ENCODE measurements around the gene GLTP. TPM values are rescaled to one million over a fixed set of nuclear protein-coding genes. Genes with fewer than 3 reads are reported as not detected.

The GLTP gene
- total RNA-seq, 2 donors from 2014 or later, result 15.2 to 20.9 TPM

DNA sequence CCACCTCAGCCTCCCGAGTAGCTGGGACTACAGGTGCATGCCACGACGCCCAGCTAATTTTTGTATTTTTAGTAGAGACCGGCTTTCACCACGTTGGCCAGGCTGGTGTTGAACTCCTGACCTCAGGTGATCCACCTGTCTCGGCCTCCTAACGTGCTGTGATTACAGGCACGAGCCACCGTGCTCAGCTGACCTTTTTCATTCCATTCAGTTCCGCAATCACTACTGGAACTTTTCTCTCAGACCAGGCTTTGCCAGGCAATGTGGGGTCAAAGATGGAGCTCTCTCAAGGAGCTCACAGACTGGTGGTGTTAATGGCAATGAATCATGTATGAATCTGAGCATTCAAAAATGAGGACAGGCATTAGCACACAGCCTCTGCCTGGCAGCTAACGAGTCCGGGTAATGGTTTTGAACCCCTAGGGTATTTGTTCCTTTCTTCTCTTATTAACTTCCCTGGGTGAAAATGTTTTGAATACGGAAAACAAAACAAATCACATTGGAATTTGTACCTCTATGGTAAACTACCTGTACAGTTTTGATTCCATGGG lies 10.4 kb upstream of the GLTP start:
- Mint-ChIP-seq H3K4me1 (peaks cover 12% of the 10 kb centered on the region), H3K4me3 (no peak overlapping the region), H3K27me3 (ENCODE audit: insufficient read depth) (peaks cover 6% of the 10 kb centered on the region), H3K36me3 (ENCODE audit: low read depth) (no peaks in the 10 kb centered on the region), H3K27ac (no peak overlapping the region), H3K9me3 (no peaks in the 10 kb centered on the region)
- Histone ChIP-seq H3K4me3 (ENCODE audit: low read length) (no peak overlapping the region), H3K27me3 (ENCODE audit: control insufficient read depth, insufficient read depth, low read length, poor library complexity, severe bottlenecking) (no peaks in the 10 kb centered on the region), H3K4me1 (ENCODE audit: control insufficient read depth, insufficient read depth, low read length) (no peaks in the 10 kb centered on the region), H3K27ac (ENCODE audit: low read depth, low read length) (no peak overlapping the region), H3K9me3 (ENCODE audit: control insufficient read depth, low read length) (no peaks in the 10 kb centered on the region), H3K36me3 (ENCODE audit: control insufficient read depth, insufficient read depth, low read length) (no peaks in the 10 kb centered on the region), H3K9ac (ENCODE audit: extremely low read depth, low read length, poor library complexity, severe bottlenecking) (no peak overlapping the region)
- DNase-seq, result no peak
- no peak for TF ChIP-seq CTCF (conservative IDR thresholded peaks at IDR 0.05)
- 88 to 90% methylated on average over 13 of the region's 13 CpGs for WGBS, 2 experiments (ENCODE audit: insufficient coverage in 1 of 2, insufficient read length in 1 of 2)

DNA sequence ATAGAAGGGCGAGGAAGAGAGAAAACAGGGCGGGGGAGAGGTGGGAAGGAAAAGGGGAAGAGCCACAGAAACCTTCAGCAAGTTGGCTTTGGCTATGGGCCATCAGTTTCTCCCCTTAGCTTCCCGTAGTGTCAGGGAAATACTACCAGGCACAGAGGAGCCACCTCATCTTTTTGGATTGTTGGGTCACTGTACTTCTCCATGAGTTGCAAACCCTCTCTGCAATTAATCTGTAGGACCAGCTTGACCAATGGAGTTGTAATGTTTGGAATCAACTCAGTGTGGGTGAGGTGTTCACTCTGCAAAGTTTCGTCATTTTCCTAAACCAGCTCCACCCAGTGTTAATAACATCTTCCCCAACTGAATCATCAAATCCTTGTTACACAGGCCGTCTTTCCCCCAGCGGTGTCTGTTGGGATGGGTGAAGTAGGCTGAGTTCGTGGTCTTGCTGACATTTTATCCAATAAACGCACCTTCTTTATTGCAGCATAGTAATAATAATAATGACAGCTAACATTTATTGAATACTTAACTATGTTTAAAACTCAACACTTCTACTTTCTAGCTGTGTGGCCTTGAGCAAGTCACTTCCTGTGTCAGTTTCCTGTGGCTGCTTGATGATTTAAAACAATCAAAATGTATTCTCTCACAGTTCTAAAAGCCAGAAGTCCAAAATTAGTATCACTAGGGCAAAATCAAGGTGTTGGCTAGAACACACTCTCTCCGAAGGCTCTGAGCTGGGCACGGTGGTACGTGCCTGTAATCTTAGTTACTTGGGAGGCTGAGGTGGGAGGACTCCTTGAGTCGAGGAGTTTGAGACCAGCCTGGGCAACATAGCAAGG lies 8.1 kb upstream of the GLTP start:
- Histone ChIP-seq H3K9ac (ENCODE audit: extremely low read depth, low read length, poor library complexity, severe bottlenecking) (no peak overlapping the region), H3K27me3 (ENCODE audit: control insufficient read depth, insufficient read depth, low read length, poor library complexity, severe bottlenecking) (no peaks in the 10 kb centered on the region), H3K4me3 (ENCODE audit: low read length) (no peak overlapping the region), H3K27ac (ENCODE audit: low read depth, low read length) (no peak overlapping the region), H3K36me3 (ENCODE audit: control insufficient read depth, insufficient read depth, low read length) (no peaks in the 10 kb centered on the region), H3K9me3 (ENCODE audit: control insufficient read depth, low read length) (no peaks in the 10 kb centered on the region), H3K4me1 (ENCODE audit: control insufficient read depth, insufficient read depth, low read length) (no peaks in the 10 kb centered on the region)
- no peaks in the 10 kb centered on the region for H3K9me3 Mint-ChIP-seq
- DNase-seq, result no peak
- peaks cover 4% of the 10 kb centered on the region for H3K27me3 Mint-ChIP-seq (ENCODE audit: insufficient read depth)
- no peaks in the 10 kb centered on the region for H3K36me3 Mint-ChIP-seq (ENCODE audit: low read depth)
- no peak overlapping the region for H3K27ac Mint-ChIP-seq
- no peak overlapping the region for H3K4me3 Mint-ChIP-seq
- no peak for TF ChIP-seq CTCF (conservative IDR thresholded peaks at IDR 0.05)
- WGBS, 2 experiments (ENCODE audit: insufficient coverage in 1 of 2, insufficient read length in 1 of 2), result 88 to 91% methylated on average over 2 to 8 of the region's 12 CpGs
- H3K4me1 Mint-ChIP-seq, result peaks cover 2% of the 10 kb centered on the region

DNA sequence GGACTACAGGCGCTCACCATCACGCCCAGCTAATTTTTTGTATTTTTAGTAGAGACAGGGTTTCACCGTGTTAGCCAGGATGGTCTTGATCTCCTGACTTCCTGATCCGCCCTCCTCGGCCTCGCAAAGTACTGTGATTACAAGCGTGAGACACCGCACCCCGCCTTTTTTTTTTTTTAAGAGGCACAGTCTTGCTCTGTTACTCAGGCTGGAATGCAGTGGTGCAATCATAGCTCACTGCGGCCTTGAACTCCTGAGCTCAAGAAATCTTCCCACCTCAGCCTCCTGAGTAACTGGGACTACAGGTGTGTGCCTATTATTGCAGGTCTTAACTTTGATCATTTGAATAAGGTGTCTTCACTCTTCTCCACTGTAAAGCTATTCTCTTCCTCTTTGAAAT lies 5.3 kb upstream of the GLTP start:
- WGBS, 2 experiments (ENCODE audit: insufficient coverage in 1 of 2, insufficient read length in 1 of 2), result 92 to 94% methylated on average over 10 of the region's 10 CpGs
- no peaks in the 10 kb centered on the region for H3K4me1 ChIP-seq (ENCODE audit: control insufficient read depth, insufficient read depth, low read length)
- H3K27ac Mint-ChIP-seq, result no peak overlapping the region
- TF ChIP-seq CTCF (conservative IDR thresholded peaks at IDR 0.05), result no peak
- no peak overlapping the region for H3K27ac ChIP-seq (ENCODE audit: low read depth, low read length)
- H3K9ac ChIP-seq (ENCODE audit: extremely low read depth, low read length, poor library complexity, severe bottlenecking), result no peak overlapping the region
- no peaks in the 10 kb centered on the region for H3K9me3 Mint-ChIP-seq
- no peak for DNase-seq
- H3K4me1 Mint-ChIP-seq, result peaks cover 15% of the 10 kb centered on the region
- H3K27me3 ChIP-seq (ENCODE audit: control insufficient read depth, insufficient read depth, low read length, poor library complexity, severe bottlenecking), result no peaks in the 10 kb centered on the region
- no peaks in the 10 kb centered on the region for H3K9me3 ChIP-seq (ENCODE audit: control insufficient read depth, low read length)
- H3K4me3 Mint-ChIP-seq, result no peak overlapping the region
- H3K4me3 ChIP-seq (ENCODE audit: low read length), result no peak overlapping the region
- no peaks in the 10 kb centered on the region for H3K36me3 ChIP-seq (ENCODE audit: control insufficient read depth, insufficient read depth, low read length)
- no peaks in the 10 kb centered on the region for H3K27me3 Mint-ChIP-seq (ENCODE audit: insufficient read depth)
- H3K36me3 Mint-ChIP-seq (ENCODE audit: low read depth), result no peaks in the 10 kb centered on the region
